Skeletal muscle tissue (tissue), 4 donors: ENCODE results near the gene TRIO. TPM values are rescaled to one million over a fixed set of nuclear protein-coding genes. Genes with fewer than 3 reads are reported as not detected.

Source experiments
- H3K27ac ChIP-seq: one replicate; pipeline ENCODE4 v1.7.0; 2013; ENCODE audit warnings: mild to moderate bottlenecking, low read depth, low read length, inconsistent platforms
- H3K27me3 ChIP-seq, 3 donors: one replicate each; pipeline ENCODE4 v1.7.0; 2013; ENCODE audit warnings: low read length in 3 of 3; ENCODE audit not compliant: control insufficient read depth in 3 of 3, insufficient read depth in 3 of 3
- H3K36me3 ChIP-seq, 3 donors: one replicate each; pipeline ENCODE4 v1.7.0; 2013; ENCODE audit warnings: low read length in 3 of 3; ENCODE audit not compliant: control insufficient read depth in 3 of 3, insufficient read depth in 3 of 3
- H3K4me1 ChIP-seq, 3 donors: one replicate each; pipeline ENCODE4 v1.7.0; 2013; ENCODE audit warnings: low read length in 3 of 3, mild to moderate bottlenecking in 3 of 3; ENCODE audit not compliant: control insufficient read depth in 3 of 3, insufficient read depth in 3 of 3
- H3K4me3 ChIP-seq, 3 donors: one replicate each; pipeline ENCODE4 v1.7.0; 2013; ENCODE audit warnings: low read length in 3 of 3
- H3K9ac ChIP-seq, 3 donors: one replicate each; pipeline ENCODE4 v1.7.0; 2013; ENCODE audit warnings: low read length in 3 of 3, mild to moderate bottlenecking in 3 of 3, moderate library complexity in 2 of 3, low read depth in 1 of 3
- H3K9me3 ChIP-seq, 3 donors: one replicate each; pipeline ENCODE4 v1.7.0; 2013; ENCODE audit warnings: low read length in 3 of 3; ENCODE audit not compliant: control insufficient read depth in 3 of 3
- total RNA-seq: library from RNA; depleted of rRNA; stranded (reverse); fragments of >200 nt; gene quantifications from one replicate; pipeline ENCODE4 v1.2.3, GENCODE V29; 2014
- donor health status: Osteomylitis.

The TRIO gene
- total RNA-seq, 1 donor from 2014 or later, result 200 TPM

DNA sequence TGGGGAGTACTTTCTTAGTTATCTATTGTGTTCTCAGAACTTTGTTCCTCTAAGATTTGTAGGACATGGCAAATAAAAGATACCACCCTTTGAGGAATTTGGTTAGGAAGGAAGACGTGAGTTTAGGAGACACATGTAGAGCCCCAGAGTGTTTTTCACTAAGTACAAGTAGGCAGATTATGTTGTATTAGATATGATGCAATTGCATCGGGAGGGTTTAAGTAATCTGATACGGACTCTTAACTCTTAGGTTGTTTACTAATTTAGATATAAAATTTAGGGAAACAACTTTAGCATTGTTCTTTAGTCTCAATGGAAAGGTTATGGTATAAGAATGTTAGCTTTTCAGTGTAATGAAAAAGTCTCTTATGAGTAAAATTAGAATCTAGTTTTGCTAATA lies 84.4 kb downstream of the TRIO start:
- Histone ChIP-seq H3K36me3 (no peaks in the 10 kb centered on the region), H3K4me1 (peaks cover 31 to 36% (median 33%) of the 10 kb centered on the region in 3 donors), H3K9me3 (no peaks in the 10 kb centered on the region), H3K27ac (no peak overlapping the region), H3K27me3 (no peaks in the 10 kb centered on the region), H3K9ac (no peak overlapping the region), H3K4me3 (no peak overlapping the region)

DNA sequence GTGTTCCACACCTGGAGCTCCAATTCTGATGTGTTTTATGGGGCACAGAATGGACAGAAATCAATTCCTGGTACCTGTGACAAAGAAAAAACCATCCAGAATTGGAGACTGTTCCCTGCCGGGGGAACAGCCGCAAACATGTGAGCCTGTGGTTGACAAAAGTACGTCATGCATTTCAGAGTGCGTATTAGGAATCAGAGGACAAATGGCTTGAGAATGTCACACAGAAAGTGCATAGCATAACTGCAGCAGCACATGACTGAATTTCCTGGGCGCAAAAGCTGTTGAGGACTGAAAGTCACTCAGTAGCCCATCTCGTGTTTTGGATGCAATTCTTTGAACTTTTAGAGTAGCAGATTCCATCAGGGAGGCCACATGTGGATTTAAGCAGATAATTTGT lies 85.1 kb downstream of the TRIO start:
- peaks cover 30 to 35% (median 32%) of the 10 kb centered on the region in 3 donors for H3K4me1 ChIP-seq
- no peaks in the 10 kb centered on the region for H3K36me3 ChIP-seq
- no peaks in the 10 kb centered on the region for H3K27me3 ChIP-seq
- no peak overlapping the region for H3K27ac ChIP-seq
- H3K4me3 ChIP-seq, result no peak overlapping the region
- H3K9ac ChIP-seq, result no peak overlapping the region
- no peaks in the 10 kb centered on the region for H3K9me3 ChIP-seq

GRCh38 chr5:14229181-14229580 lies 86.0 kb downstream of the TRIO start:
- no peak overlapping the region for H3K4me3 ChIP-seq
- H3K9ac ChIP-seq, result no peak overlapping the region
- H3K9me3 ChIP-seq, result no peaks in the 10 kb centered on the region
- H3K27ac ChIP-seq, result no peak overlapping the region
- no peaks in the 10 kb centered on the region for H3K27me3 ChIP-seq
- no peaks in the 10 kb centered on the region for H3K36me3 ChIP-seq
- H3K4me1 ChIP-seq, result peaks cover 25 to 31% (median 28%) of the 10 kb centered on the region in 3 donors

GRCh38 chr5:14229734-14230133 lies 86.6 kb downstream of the TRIO start:
- no peak overlapping the region for H3K4me3 ChIP-seq
- H3K4me1 ChIP-seq, result peaks cover 25 to 31% (median 28%) of the 10 kb centered on the region in 3 donors
- H3K9ac ChIP-seq, result no peak overlapping the region
- no peaks in the 10 kb centered on the region for H3K27me3 ChIP-seq
- H3K27ac ChIP-seq, result no peak overlapping the region
- H3K36me3 ChIP-seq, result no peaks in the 10 kb centered on the region
- H3K9me3 ChIP-seq, result no peaks in the 10 kb centered on the region

- H3K4me1 ChIP-seq, result peaks cover 25 to 28% (median 28%) of the 10 kb centered on the region in 3 donors
Measured at GRCh38 chr5:14231156-14231555, 88.0 kb downstream of the TRIO start.

GRCh38 chr5:14231890-14232289 lies 88.7 kb downstream of the TRIO start:
- no peaks in the 10 kb centered on the region for H3K36me3 ChIP-seq
- no peaks in the 10 kb centered on the region for H3K9me3 ChIP-seq
- peaks cover 23 to 24% (median 24%) of the 10 kb centered on the region in 3 donors for H3K4me1 ChIP-seq

More at GRCh38 chr5:14231156-14231555, 88.0 kb downstream of the TRIO start:
- H3K36me3 ChIP-seq, result no peaks in the 10 kb centered on the region
- H3K9me3 ChIP-seq, result no peaks in the 10 kb centered on the region
- H3K27me3 ChIP-seq, result no peaks in the 10 kb centered on the region
- H3K27ac ChIP-seq, result no peak overlapping the region
- H3K9ac ChIP-seq, result no peak overlapping the region
- H3K4me3 ChIP-seq, result no peak overlapping the region

DNA sequence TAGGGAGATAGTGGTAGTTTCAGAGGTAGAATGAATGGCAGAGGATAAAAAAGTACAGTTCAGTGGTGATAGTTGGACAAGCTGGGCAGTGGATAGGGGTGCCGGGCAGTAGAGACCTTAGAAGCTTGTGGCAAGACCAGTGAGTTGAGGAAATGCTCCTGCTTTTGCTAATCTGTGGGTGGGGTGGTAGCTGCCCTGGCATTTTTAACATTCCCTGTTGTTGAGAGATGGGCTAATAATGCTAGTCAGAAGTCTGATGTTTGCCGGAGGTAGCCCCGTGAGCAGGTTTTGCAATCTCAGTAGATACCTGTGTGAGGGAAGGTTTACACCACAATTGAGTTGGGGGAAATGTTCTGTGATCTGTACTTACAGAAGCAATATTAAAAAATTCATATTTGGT lies 91.1 kb downstream of the TRIO start:
- Histone ChIP-seq H3K9ac (no peak overlapping the region), H3K27ac (no peak overlapping the region), H3K4me1 (peaks cover 15 to 26% (median 17%) of the 10 kb centered on the region in 3 donors), H3K36me3 (no peaks in the 10 kb centered on the region), H3K27me3 (no peaks in the 10 kb centered on the region), H3K4me3 (no peak overlapping the region), H3K9me3 (no peaks in the 10 kb centered on the region)

More at GRCh38 chr5:14231890-14232289, 88.7 kb downstream of the TRIO start:
- Histone ChIP-seq H3K27me3 (no peaks in the 10 kb centered on the region), H3K4me3 (no peak overlapping the region), H3K9ac (no peak overlapping the region), H3K27ac (no peak overlapping the region)

GRCh38 chr5:14235872-14236271 lies 92.7 kb downstream of the TRIO start:
- H3K9me3 ChIP-seq, result no peaks in the 10 kb centered on the region
- no peak overlapping the region for H3K27ac ChIP-seq
- no peaks in the 10 kb centered on the region for H3K27me3 ChIP-seq
- no peak overlapping the region for H3K4me3 ChIP-seq
- no peaks in the 10 kb centered on the region for H3K36me3 ChIP-seq
- peaks cover 8 to 19% (median 13%) of the 10 kb centered on the region in 3 donors for H3K4me1 ChIP-seq
- no peak overlapping the region for H3K9ac ChIP-seq

- Histone ChIP-seq H3K27ac (no peak overlapping the region), H3K9me3 (no peaks in the 10 kb centered on the region), H3K27me3 (no peaks in the 10 kb centered on the region), H3K4me1 (peaks cover 11 to 19% (median 13%) of the 10 kb centered on the region in 3 donors), H3K4me3 (no peak overlapping the region), H3K9ac (no peak overlapping the region), H3K36me3 (no peaks in the 10 kb centered on the region)
Measured at GRCh38 chr5:14236757-14237156, 93.6 kb downstream of the TRIO start.

DNA sequence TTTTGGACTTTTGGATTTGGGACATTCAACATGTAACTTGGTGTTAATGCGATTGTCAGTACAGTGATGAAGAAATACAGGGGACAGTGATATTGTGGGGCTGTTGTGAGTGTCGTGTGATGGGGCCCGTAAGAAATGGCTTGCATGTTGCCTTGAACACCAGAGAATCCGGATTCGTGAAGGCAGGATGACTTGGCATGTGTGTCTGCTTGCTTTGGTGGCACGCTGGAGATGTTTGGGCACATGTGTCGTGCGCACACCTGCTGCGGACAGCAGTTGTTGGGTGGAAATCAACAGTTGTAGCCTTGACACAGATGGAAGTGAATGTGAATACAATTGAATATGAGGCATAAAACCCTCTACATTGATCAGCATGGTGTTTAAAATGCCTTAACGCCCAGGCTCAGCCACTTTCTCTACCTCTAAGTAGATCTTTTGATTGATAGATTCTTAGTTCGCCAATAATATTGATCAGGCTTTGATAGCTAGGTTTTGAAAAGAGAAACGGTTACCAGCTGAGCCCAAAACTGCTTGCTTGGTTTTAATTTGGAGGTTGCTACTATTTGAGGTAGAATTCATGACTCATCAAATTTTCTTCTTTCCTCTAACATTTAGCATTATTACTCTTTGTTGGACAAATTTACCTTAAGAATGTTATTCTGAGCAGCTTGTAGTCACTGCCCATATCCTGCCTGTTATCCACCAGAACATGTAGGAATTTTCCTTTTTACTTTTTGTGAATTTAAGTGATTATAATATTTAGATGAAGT lies 94.4 kb downstream of the TRIO start:
- H3K27ac ChIP-seq, result no peak overlapping the region
- H3K36me3 ChIP-seq, result no peaks in the 10 kb centered on the region
- H3K4me3 ChIP-seq, result no peak overlapping the region
- H3K9ac ChIP-seq, result no peak overlapping the region
- no peaks in the 10 kb centered on the region for H3K27me3 ChIP-seq
- H3K4me1 ChIP-seq, result peaks cover 13 to 19% (median 15%) of the 10 kb centered on the region in 3 donors
- no peaks in the 10 kb centered on the region for H3K9me3 ChIP-seq
